GM21825 (cell line): ENCODE measurements around the gene IQGAP1.
"Not testable (repeated sequence)": the region's sequence is repeated elsewhere in the genome, so short reads cannot be mapped to it uniquely, and the experiment has no call there.

Source experiments
- ATAC-seq: cut with Tn5 transposase; IDR thresholded peaks from one replicate; pipeline ENCODE4 v1.9.1; 2021; ENCODE audit warnings: mild to moderate bottlenecking, moderate library complexity; ENCODE audit not compliant: unreplicated experiment

IQGAP1 gene

GRCh38 chr15:90409587-90409986 is 21.5 kb downstream of the IQGAP1 start:
- ATAC-seq = not testable (repeated sequence)

GRCh38 chr15:90410316-90410715 is 22.3 kb downstream of the IQGAP1 start:
- ATAC-seq = not testable (repeated sequence)

- no peak for ATAC-seq
These were observed 23.1 kb downstream of the IQGAP1 start for GRCh38 chr15:90411176-90411575.

- peak; percentile 94 for ATAC-seq
These were observed 24.5 kb downstream of the IQGAP1 start for GRCh38 chr15:90412356-90413194.

- ATAC-seq = no peak
These were observed 25.7 kb downstream of the IQGAP1 start for GRCh38 chr15:90413411-90414379.

GRCh38 chr15:90414408-90415028 is 26.5 kb downstream of the IQGAP1 start:
- ATAC-seq = no peak

GRCh38 chr15:90416052-90416451 is 28.0 kb downstream of the IQGAP1 start:
- ATAC-seq = not testable (repeated sequence)

- no peak for ATAC-seq
These were observed 30.6 kb downstream of the IQGAP1 start for GRCh38 chr15:90418627-90419026.

GRCh38 chr15:90419206-90419605 is 31.2 kb downstream of the IQGAP1 start:
- ATAC-seq = no peak

GRCh38 chr15:90419738-90420406 is 31.8 kb downstream of the IQGAP1 start:
- ATAC-seq = peak; percentile 52

- ATAC-seq = no peak
These were observed 32.4 kb downstream of the IQGAP1 start for GRCh38 chr15:90420451-90420850.

- ATAC-seq = no peak
These were observed 33.5 kb downstream of the IQGAP1 start for GRCh38 chr15:90421527-90421926.

- no peak for ATAC-seq
These were observed 34.0 kb downstream of the IQGAP1 start for GRCh38 chr15:90422043-90422442.

- ATAC-seq = no peak
These were observed 34.9 kb downstream of the IQGAP1 start for GRCh38 chr15:90422936-90423335.

GRCh38 chr15:90423801-90424319 is 35.8 kb downstream of the IQGAP1 start:
- no peak for ATAC-seq

- no peak for ATAC-seq
These were observed 37.8 kb downstream of the IQGAP1 start for GRCh38 chr15:90425726-90426346.

GRCh38 chr15:90427185-90427584 is 39.1 kb downstream of the IQGAP1 start:
- ATAC-seq = no peak

GRCh38 chr15:90432253-90432652 is 44.2 kb downstream of the IQGAP1 start:
- ATAC-seq = no peak

GRCh38 chr15:90435652-90436337 is 47.8 kb downstream of the IQGAP1 start:
- no peak for ATAC-seq
